CD14-positive monocyte (primary cell): Measurements from ENCODE around the gene TEX36. TPM values are rescaled to one million over a fixed set of nuclear protein-coding genes. Genes with fewer than 3 reads are reported as not detected.
"Not testable (repeated sequence)": the region's sequence is repeated elsewhere in the genome, so short reads cannot be mapped to it uniquely, and the experiment has no call there.

Experiments
- DNase-seq, 3 donors: peaks; one replicate each; pipeline ENCODE4 v3.0.0-alpha.2; 2011 to 2022
- H2AFZ ChIP-seq: 2 replicates; pipeline ENCODE4 v1.6.0; 2012; ENCODE audit warnings: mild to moderate bottlenecking, low read depth, low read length, inconsistent platforms; ENCODE audit not compliant: insufficient read depth, poor library complexity, severe bottlenecking
- H3K27ac ChIP-seq, 2 donors: 1 replicate in 1 of 2; 2 replicates in 1 of 2; pipeline ENCODE4 v1.5.1; 2012 to 2013; ENCODE audit warnings: low read length in 2 of 2, control low read depth in 1 of 2, inconsistent platforms in 1 of 2, low read depth in 1 of 2, mild to moderate bottlenecking in 1 of 2
- H3K27me3 ChIP-seq, 2 donors: one replicate each; pipeline versions ENCODE4 v1.6.0 to v1.6.1; 2011 to 2013; ENCODE audit warnings: low read length in 2 of 2; ENCODE audit not compliant: control insufficient read depth in 2 of 2, insufficient read depth in 2 of 2
- H3K36me3 ChIP-seq, 2 donors: replicated peaks in 1 of 2; 1 replicate in 1 of 2; 2 replicates in 1 of 2; pipeline versions ENCODE4 v1.5.1 to v1.6.1; 2012 to 2013; ENCODE audit warnings: low read length in 2 of 2, control low read depth in 1 of 2, inconsistent platforms in 1 of 2, mild to moderate bottlenecking in 1 of 2; ENCODE audit not compliant: insufficient read depth in 2 of 2, control insufficient read depth in 1 of 2
- H3K4me1 ChIP-seq, 2 donors: 1 replicate in 1 of 2; 2 replicates in 1 of 2; pipeline versions ENCODE4 v1.5.1 to v1.6.1; 2012 to 2013; ENCODE audit warnings: low read length in 2 of 2, control low read depth in 1 of 2, inconsistent platforms in 1 of 2, mild to moderate bottlenecking in 1 of 2, moderate library complexity in 1 of 2; ENCODE audit not compliant: insufficient read depth in 2 of 2, control insufficient read depth in 1 of 2
- H3K4me2 ChIP-seq: replicated peaks from 2 replicates; pipeline ENCODE3; 2012; ENCODE audit warnings: low read length, moderate library complexity, mild to moderate bottlenecking; ENCODE audit not compliant: poor library complexity, severe bottlenecking; ENCODE audit errors: extremely low read depth
- H3K4me3 ChIP-seq, 3 experiments: fragments of 200-600 bp in 1 of 3; sonication (generic) in 1 of 3; replicated peaks in 1 of 3; 1 replicate in 2 of 3; 2 replicates in 1 of 3; pipeline ENCODE4 v1.5.1; 2011 to 2013; ENCODE audit warnings: low read length in 3 of 3, mild to moderate bottlenecking in 3 of 3, control low read depth in 2 of 3, low read depth in 2 of 3, inconsistent platforms in 1 of 3, moderate library complexity in 1 of 3
- H3K79me2 ChIP-seq: 2 replicates; pipeline ENCODE4 v1.6.0; 2012; ENCODE audit warnings: mild to moderate bottlenecking, control low read depth, inconsistent platforms, low read length, moderate library complexity; ENCODE audit not compliant: insufficient read depth
- H3K9ac ChIP-seq: 2 replicates; pipeline ENCODE4 v1.6.0; 2017; ENCODE audit warnings: low read length, mild to moderate bottlenecking; ENCODE audit not compliant: insufficient read depth, poor library complexity, severe bottlenecking
- H3K9me3 ChIP-seq, 2 donors: replicated peaks in 1 of 2; 1 replicate in 1 of 2; 2 replicates in 1 of 2; pipeline versions ENCODE4 v1.5.1 to v1.6.1; 2012 to 2013; ENCODE audit warnings: low read length in 2 of 2, control low read depth in 1 of 2; ENCODE audit not compliant: control insufficient read depth in 1 of 2, insufficient read depth in 1 of 2
- H4K20me1 ChIP-seq: 2 replicates; pipeline ENCODE4 v1.6.0; 2012; ENCODE audit warnings: mild to moderate bottlenecking, low read length, control low read depth, moderate library complexity; ENCODE audit not compliant: insufficient read depth
- H3K27ac Mint-ChIP-seq, 7 donors: one replicate each; pipeline ENCODE4 v1.8.0; 2020; ENCODE audit warnings: mild to moderate bottlenecking in 7 of 7, mixed read lengths in 7 of 7, moderate library complexity in 6 of 7, inconsistent platforms in 2 of 7
- H3K27me3 Mint-ChIP-seq, 3 donors: one replicate each; pipeline ENCODE4 v1.8.0; 2021 to 2022; ENCODE audit warnings: low read depth in 3 of 3, mild to moderate bottlenecking in 3 of 3, mixed read lengths in 3 of 3, moderate library complexity in 3 of 3, inconsistent platforms in 1 of 3
- H3K36me3 Mint-ChIP-seq, 2 donors: one replicate each; pipeline ENCODE4 v1.8.0; 2020; ENCODE audit warnings: mixed read lengths in 2 of 2, inconsistent platforms in 1 of 2, mild to moderate bottlenecking in 1 of 2
- H3K4me1 Mint-ChIP-seq: one replicate; pipeline ENCODE4 v1.8.0; 2020; ENCODE audit warnings: mild to moderate bottlenecking, mixed read lengths
- H3K4me3 Mint-ChIP-seq, 2 donors: one replicate each; pipeline ENCODE4 v1.8.0; 2020; ENCODE audit warnings: mild to moderate bottlenecking in 2 of 2, mixed read lengths in 2 of 2, moderate library complexity in 1 of 2
- H3K9me3 Mint-ChIP-seq, 7 donors: one replicate each; pipeline ENCODE4 v1.8.0; 2020 to 2022; ENCODE audit warnings: mixed read lengths in 7 of 7, mild to moderate bottlenecking in 6 of 7, moderate library complexity in 6 of 7, inconsistent platforms in 2 of 7
- CTCF ChIP-seq: fragments of 200-600 bp; IDR thresholded peaks from one replicate; pipeline ENCODE4 v1.8.0; 2022; ENCODE audit warnings: antibody characterized with exemption, mild to moderate bottlenecking
- WGBS: methylation state at CpG from one replicate; pipeline ENCODE4 v1.1.5; 2013; ENCODE audit warnings: missing lambda C conversion rate; ENCODE audit not compliant: insufficient coverage; 5-methylcytosine and 5-hydroxymethylcytosine counted together
- intact Hi-C, 2 donors: fragments of 100-400 bp; cut with micrococcal nuclease; formaldehyde crosslinking; loops; one replicate each; pipeline versions ENCODE4 v1.15.0 to v1.15.1; 2023
- polyA plus RNA-seq, 3 donors: library from polyadenylated mRNA; depleted of rRNA in 1 of 3; unstranded in 2 of 3; stranded (reverse) in 1 of 3; fragments of 300-500 nt in 2 of 3; fragments of >200 nt in 1 of 3; fragmentation: Illumina TruSeq in 2 of 3; gene quantifications; 1 replicate in 2 of 3; 2 replicates in 1 of 3; pipeline ENCODE4 v1.2.3, GENCODE V29; 2012 to 2021

The TEX36 gene
- polyA plus RNA-seq, 3 donors: not detected

GRCh38 chr10:125620401-125620800 lies 62.6 kb downstream of the TEX36 start:
- Mint-ChIP-seq H3K9me3 (peaks cover 2 to 12% (median 4%) of the 10 kb centered on the region in 7 donors), H3K27ac (no peak overlapping the region), H3K27me3 (peaks cover 0 to 3% (median 3%) of the 10 kb centered on the region in 3 donors), H3K4me3 (no peak overlapping the region), H3K4me1 (no peaks in the 10 kb centered on the region), H3K36me3 (no peaks in the 10 kb centered on the region)
- H3K27me3 ChIP-seq: no peaks in the 10 kb centered on the region
- no peak for TF ChIP-seq CTCF
- WGBS: no CpG with 5 or more reads among the region's 1 CpG
- H3K4me3 ChIP-seq: no peak overlapping the region
- no peak overlapping the region for H3K27ac ChIP-seq
- no peaks in the 10 kb centered on the region for H4K20me1 ChIP-seq
- H3K36me3 ChIP-seq: no peaks in the 10 kb centered on the region
- H2AFZ ChIP-seq: no peak overlapping the region
- no peaks in the 10 kb centered on the region for H3K79me2 ChIP-seq
- intact Hi-C loops: no loop called here
- H3K9me3 ChIP-seq: peaks cover 0 to 9% of the 10 kb centered on the region in 2 donors
- H3K4me2 ChIP-seq: no peak overlapping the region
- no peak for DNase-seq
- H3K4me1 ChIP-seq: no peaks in the 10 kb centered on the region
- no peak overlapping the region for H3K9ac ChIP-seq

DNA sequence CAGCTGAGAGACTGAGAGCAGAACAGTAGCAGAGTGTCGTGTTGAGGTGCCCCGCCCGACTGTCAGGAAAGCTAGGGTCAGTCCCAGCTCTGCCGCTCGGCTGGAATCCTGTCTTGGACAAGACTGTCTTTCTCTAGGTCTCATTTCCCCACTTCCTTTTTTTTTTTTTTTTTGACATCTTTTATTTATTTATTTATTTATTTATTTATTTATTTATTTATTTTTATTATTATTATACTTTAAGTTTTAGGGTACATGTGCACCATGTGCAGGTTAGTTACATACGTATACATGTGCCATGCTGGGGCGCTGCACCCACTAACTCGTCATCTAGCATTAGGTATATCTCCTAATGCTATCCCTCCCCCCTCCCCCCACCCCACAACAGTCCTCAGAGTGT lies 69.9 kb downstream of the TEX36 start:
- H3K4me3 Mint-ChIP-seq, H3K27ac ChIP-seq, H4K20me1 ChIP-seq, H3K79me2 ChIP-seq, H3K27me3 Mint-ChIP-seq, H3K4me1 ChIP-seq, H3K4me2 ChIP-seq, DNase-seq, H3K27ac Mint-ChIP-seq, H3K36me3 Mint-ChIP-seq, H3K9ac ChIP-seq, H3K36me3 ChIP-seq, H3K27me3 ChIP-seq, H3K4me3 ChIP-seq, H3K9me3 ChIP-seq, H2AFZ ChIP-seq, intact Hi-C loops, H3K9me3 Mint-ChIP-seq, H3K4me1 Mint-ChIP-seq: not testable (repeated sequence)
- 89% methylated on average over 3 of the region's 8 CpGs for WGBS
